Mammary epithelial cell (primary cell): ENCODE data around the gene ATP10D.
"Not testable (repeated sequence)": the region's sequence is repeated elsewhere in the genome, so short reads cannot be mapped to it uniquely, and the experiment has no call there.

Experiments used
- EZH2 ChIP-seq: IDR thresholded peaks from 2 replicates; pipeline ENCODE4 v1.6.1; 2012; ENCODE audit warnings: low read length, inconsistent platforms, borderline replicate concordance
- TF ChIP-seq, protein P1 (sequence below), 2 donors: IDR thresholded peaks in 1 of 2; conservative IDR thresholded peaks in 1 of 2; 2 replicates each; pipeline ENCODE4 v1.5.1; 2011 to 2012; ENCODE audit warnings: inconsistent platforms in 2 of 2, low read length in 2 of 2, mild to moderate bottlenecking in 2 of 2, control low read depth in 1 of 2, low read depth in 1 of 2; ENCODE audit not compliant: insufficient read depth in 1 of 2; ENCODE audit errors: extremely low read depth in 1 of 2

DNA sequence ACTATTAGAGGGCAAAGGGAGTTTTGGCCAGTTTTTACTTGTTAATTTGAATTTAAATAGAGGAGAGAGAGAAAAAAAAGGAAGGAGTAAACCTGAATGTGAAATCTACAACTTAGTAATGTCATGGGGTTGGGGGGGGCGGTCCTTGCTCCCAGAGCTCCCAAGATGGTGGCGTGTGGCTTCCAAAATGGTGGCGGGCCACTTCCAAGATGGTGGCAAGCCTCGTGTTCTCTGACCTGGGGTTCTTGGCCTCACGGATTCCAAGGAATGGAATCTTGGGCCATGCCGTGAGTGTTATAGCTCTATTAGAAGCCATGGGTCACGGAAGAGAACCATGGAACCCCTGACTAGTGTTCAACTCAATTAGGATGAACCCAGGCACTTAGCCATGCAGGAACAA is 65.3 kb downstream of the ATP10D start:
- TF ChIP-seq, protein P1, sequence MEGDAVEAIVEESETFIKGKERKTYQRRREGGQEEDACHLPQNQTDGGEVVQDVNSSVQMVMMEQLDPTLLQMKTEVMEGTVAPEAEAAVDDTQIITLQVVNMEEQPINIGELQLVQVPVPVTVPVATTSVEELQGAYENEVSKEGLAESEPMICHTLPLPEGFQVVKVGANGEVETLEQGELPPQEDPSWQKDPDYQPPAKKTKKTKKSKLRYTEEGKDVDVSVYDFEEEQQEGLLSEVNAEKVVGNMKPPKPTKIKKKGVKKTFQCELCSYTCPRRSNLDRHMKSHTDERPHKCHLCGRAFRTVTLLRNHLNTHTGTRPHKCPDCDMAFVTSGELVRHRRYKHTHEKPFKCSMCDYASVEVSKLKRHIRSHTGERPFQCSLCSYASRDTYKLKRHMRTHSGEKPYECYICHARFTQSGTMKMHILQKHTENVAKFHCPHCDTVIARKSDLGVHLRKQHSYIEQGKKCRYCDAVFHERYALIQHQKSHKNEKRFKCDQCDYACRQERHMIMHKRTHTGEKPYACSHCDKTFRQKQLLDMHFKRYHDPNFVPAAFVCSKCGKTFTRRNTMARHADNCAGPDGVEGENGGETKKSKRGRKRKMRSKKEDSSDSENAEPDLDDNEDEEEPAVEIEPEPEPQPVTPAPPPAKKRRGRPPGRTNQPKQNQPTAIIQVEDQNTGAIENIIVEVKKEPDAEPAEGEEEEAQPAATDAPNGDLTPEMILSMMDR (conservative IDR thresholded peaks at IDR 0.05 in 1 of 2, IDR thresholded peaks at IDR 0.05 in 1 of 2; ENCODE audit: extremely low read depth in 1 of 2, insufficient read depth in 1 of 2, low read depth in 1 of 2, low read length in 2 of 2), result not testable (repeated sequence)
- not testable (repeated sequence) for TF ChIP-seq EZH2
